GM12865 (cell line): Measurements from ENCODE around the gene HOXD13.

Experiments used
- DNase-seq: peaks from one replicate; pipeline ENCODE4 v3.0.0; 2010; ENCODE audit warnings: low read depth
- H3K4me3 ChIP-seq: 2 replicates; pipeline ENCODE4 v1.5.1; 2011; ENCODE audit warnings: mild to moderate bottlenecking, low read depth, low read length, control low read depth
- CTCF ChIP-seq: IDR thresholded peaks from 2 replicates; pipeline ENCODE4 v1.5.1; 2011; ENCODE audit warnings: low read length, control low read depth, low read depth, inconsistent platforms; ENCODE audit not compliant: insufficient read depth; ENCODE audit errors: missing control alignments

The HOXD13 gene

GRCh38 chr2:176126929-176127773 lies 34.6 kb downstream of the HOXD13 start:
- TF ChIP-seq CTCF, result peak; percentile 63
- DNase-seq, result peak; percentile 61
- no peak overlapping the region for H3K4me3 ChIP-seq

DNA sequence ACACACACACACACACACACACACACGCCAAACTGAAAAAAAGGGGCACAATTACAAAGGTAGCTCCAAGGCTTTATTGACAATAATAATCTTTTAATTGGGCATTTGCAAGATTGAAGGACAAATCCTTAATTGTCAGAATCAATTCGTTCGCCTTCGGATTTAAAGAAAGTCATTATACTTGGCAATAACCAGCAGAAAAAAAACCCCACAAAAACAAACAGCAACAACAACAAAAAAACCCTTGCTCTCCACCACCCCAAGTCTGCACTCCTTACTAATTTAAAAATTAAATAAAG lies 35.2 kb downstream of the HOXD13 start:
- H3K4me3 ChIP-seq, result no peak overlapping the region
- no peak for DNase-seq
- no peak for TF ChIP-seq CTCF

- no peak for TF ChIP-seq CTCF
- H3K4me3 ChIP-seq, result no peak overlapping the region
- DNase-seq, result no peak
Measured at GRCh38 chr2:176128172-176128981, 35.9 kb downstream of the HOXD13 start.

DNA sequence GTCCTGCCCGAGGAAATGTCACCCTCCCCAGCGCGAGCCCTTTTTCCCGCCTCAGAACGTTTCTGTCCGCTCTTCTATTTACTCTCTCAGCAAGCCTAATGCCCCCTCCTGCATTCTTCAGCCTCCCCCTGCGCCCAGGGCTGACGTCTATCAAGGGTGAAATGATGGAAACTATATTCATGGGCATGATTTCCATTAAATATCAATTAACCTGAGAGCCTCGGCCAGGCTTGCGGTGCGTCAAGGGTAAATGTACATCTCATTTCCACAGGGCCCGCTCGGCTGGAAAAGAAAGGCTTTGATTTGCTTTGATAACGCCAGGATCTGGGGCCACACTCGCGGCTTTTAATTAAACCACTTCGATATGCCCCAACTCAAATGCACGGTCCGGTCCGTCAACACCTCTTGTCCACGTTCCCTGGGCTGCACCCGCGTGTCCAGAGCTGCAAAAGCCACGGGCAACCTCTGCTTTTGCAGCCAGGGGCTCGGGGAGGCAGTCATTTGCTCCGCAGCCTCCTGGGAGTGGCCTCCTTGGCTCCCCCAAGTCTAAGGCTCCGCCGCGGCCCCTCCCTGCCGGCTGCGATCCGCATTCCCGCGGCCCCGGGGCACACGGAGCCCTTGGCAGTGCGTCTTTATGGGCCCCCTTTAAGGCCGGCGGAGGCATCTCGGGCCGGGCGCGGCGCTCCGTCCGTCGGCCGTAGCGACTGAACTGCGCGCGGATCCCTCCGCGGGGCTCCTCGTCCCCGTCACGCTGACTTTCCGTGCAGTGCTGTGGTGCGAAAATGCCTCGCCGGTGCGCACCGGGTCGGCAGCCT lies 36.7 kb downstream of the HOXD13 start, which contains the start of gene HOXD8:
Gene HOXD8 (plus strand): TSS at position 724 of the 815 bp plus-strand sequence. CDS start 662 bp downstream, outside the sequence.
- H3K4me3 ChIP-seq, result no peak within 1 kb of the TSS
- DNase-seq, result no peak
- TF ChIP-seq CTCF, result no peak

- DNase-seq, result no peak
- TF ChIP-seq CTCF, result no peak
Measured at GRCh38 chr2:176129813-176130146, 37.3 kb downstream of the HOXD13 start.

DNA sequence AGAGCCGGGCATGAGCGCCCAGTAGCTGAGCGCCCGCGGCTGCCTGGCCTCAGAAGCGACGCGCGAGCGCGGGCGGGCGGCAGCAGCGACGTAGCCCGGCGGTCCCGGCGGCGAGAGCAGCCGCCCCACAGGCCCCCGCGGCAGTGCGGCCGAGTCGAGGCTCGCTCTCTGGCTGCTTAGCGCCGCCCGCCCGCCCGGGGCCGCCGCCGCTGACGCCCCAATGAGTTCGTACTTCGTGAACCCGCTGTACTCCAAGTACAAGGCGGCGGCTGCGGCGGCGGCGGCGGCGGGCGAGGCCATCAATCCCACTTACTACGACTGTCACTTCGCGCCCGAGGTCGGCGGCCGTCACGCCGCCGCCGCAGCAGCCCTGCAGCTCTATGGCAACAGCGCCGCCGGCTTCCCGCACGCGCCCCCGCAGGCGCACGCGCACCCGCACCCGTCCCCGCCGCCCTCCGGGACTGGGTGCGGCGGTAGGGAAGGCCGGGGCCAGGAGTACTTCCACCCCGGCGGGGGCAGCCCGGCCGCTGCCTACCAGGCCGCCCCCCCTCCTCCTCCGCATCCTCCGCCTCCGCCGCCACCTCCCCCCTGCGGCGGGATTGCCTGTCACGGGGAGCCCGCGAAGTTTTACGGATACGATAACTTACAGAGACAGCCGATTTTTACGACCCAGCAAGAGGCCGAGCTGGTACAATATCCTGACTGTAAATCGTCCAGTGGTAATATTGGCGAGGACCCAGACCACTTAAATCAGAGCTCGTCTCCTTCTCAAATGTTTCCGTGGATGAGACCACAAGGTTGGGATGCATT lies 37.8 kb downstream of the HOXD13 start:
- H3K4me3 ChIP-seq, result no peak overlapping the region
- TF ChIP-seq CTCF, result no peak
- no peak for DNase-seq

More at GRCh38 chr2:176129813-176130146, 37.3 kb downstream of the HOXD13 start:
- H3K4me3 ChIP-seq, result no peak overlapping the region
